Measurements from ENCODE around the gene KIAA0586.
"Not testable (repeated sequence)": the region's sequence is repeated elsewhere in the genome, so short reads cannot be mapped to it uniquely, and the experiment has no call there.

Gene KIAA0586

GRCh38 chr14:58427281-58428117 lies at the start of gene KIAA0586, which contains the start of gene TIMM9:
Gene KIAA0586 (plus strand): TSS chr14:58427719. CDS start chr14:58428265, 546 bp downstream.
Gene TIMM9 (minus strand): TSS chr14:58427531. CDS start chr14:58411945, 15,586 bp downstream.
- peak within 1 kb of the TSS; percentile 94 for H3K27ac Mint-ChIP-seq

GRCh38 chr14:58390830-58391229 lies 36.7 kb upstream of the KIAA0586 start:
- H3K27ac Mint-ChIP-seq, result no peak overlapping the region
- H3K36me3 Mint-ChIP-seq (ENCODE audit: low read depth), result peaks cover 20% of the 10 kb centered on the region
- no peak overlapping the region for H3K4me3 Mint-ChIP-seq
- intact Hi-C loops (cut with micrococcal nuclease), result no loop called here
- H3K27me3 Mint-ChIP-seq, result no peaks in the 10 kb centered on the region
- peaks cover 5% of the 10 kb centered on the region for H3K4me1 Mint-ChIP-seq (ENCODE audit: low read depth)
- H3K9me3 Mint-ChIP-seq, result no peaks in the 10 kb centered on the region

More at GRCh38 chr14:58427281-58428117, at the start of gene KIAA0586, which contains the start of gene TIMM9:
- peaks cover 39% of the 10 kb centered on the region for H3K36me3 Mint-ChIP-seq (ENCODE audit: low read depth)
- H3K27me3 Mint-ChIP-seq, result no peaks in the 10 kb centered on the region
- H3K4me1 Mint-ChIP-seq (ENCODE audit: low read depth), result peaks cover 10% of the 10 kb centered on the region
- H3K9me3 Mint-ChIP-seq, result no peaks in the 10 kb centered on the region
- intact Hi-C loops (cut with micrococcal nuclease), result loop anchor here (1.0 to 10.0 kb wide), 5 partner anchors 31 to 1055 kb away; partner anchors contain the start of genes ARID4A, JKAMP, L3HYPDH and NAA30
- peak within 1 kb of the TSS; percentile 85 for H3K4me3 Mint-ChIP-seq

- Mint-ChIP-seq H3K4me3 (peak overlapping the region; percentile 76), H3K9me3 (no peaks in the 10 kb centered on the region), H3K27ac (peak overlapping the region; percentile 85), H3K36me3 (ENCODE audit: low read depth) (no peaks in the 10 kb centered on the region), H3K27me3 (no peaks in the 10 kb centered on the region), H3K4me1 (ENCODE audit: low read depth) (peaks cover 23% of the 10 kb centered on the region)
- intact Hi-C loops (cut with micrococcal nuclease), result no loop called here
Measured at GRCh38 chr14:58395562-58395811, 32.0 kb upstream of the KIAA0586 start.

- Mint-ChIP-seq H3K9me3 (no peaks in the 10 kb centered on the region), H3K36me3 (ENCODE audit: low read depth) (no peaks in the 10 kb centered on the region), H3K4me1 (ENCODE audit: low read depth) (peaks cover 23% of the 10 kb centered on the region), H3K27me3 (no peaks in the 10 kb centered on the region), H3K4me3 (peak within 1 kb of the TSS; percentile 76), H3K27ac (peak within 1 kb of the TSS; percentile 85)
- intact Hi-C loops (cut with micrococcal nuclease), result loop anchor here (1.0 kb wide), 1 partner anchor 31 kb away; the partner anchor contains the start of genes KIAA0586 and TIMM9
Measured at GRCh38 chr14:58395812-58396788, 31.4 kb upstream of the KIAA0586 start, which contains the start of gene TOMM20L. Gene TOMM20L (plus strand): TSS chr14:58395930. CDS start chr14:58395958, 28 bp downstream.

- no peak overlapping the region for H3K27ac Mint-ChIP-seq
- H3K9me3 Mint-ChIP-seq, result no peaks in the 10 kb centered on the region
- no peaks in the 10 kb centered on the region for H3K27me3 Mint-ChIP-seq
- no peaks in the 10 kb centered on the region for H3K36me3 Mint-ChIP-seq (ENCODE audit: low read depth)
- peaks cover 23% of the 10 kb centered on the region for H3K4me1 Mint-ChIP-seq (ENCODE audit: low read depth)
- intact Hi-C loops (cut with micrococcal nuclease), result no loop called here
- H3K4me3 Mint-ChIP-seq, result no peak overlapping the region
Measured at GRCh38 chr14:58397156-58397555, 30.4 kb upstream of the KIAA0586 start.

GRCh38 chr14:58398495-58398894 lies 29.0 kb upstream of the KIAA0586 start:
- no peaks in the 10 kb centered on the region for H3K9me3 Mint-ChIP-seq
- peaks cover 23% of the 10 kb centered on the region for H3K4me1 Mint-ChIP-seq (ENCODE audit: low read depth)
- no peak overlapping the region for H3K27ac Mint-ChIP-seq
- H3K36me3 Mint-ChIP-seq (ENCODE audit: low read depth), result no peaks in the 10 kb centered on the region
- intact Hi-C loops (cut with micrococcal nuclease), result no loop called here
- H3K27me3 Mint-ChIP-seq, result no peaks in the 10 kb centered on the region
- H3K4me3 Mint-ChIP-seq, result no peak overlapping the region

- H3K27ac Mint-ChIP-seq, result no peak overlapping the region
- H3K4me1 Mint-ChIP-seq (ENCODE audit: low read depth), result peaks cover 23% of the 10 kb centered on the region
- no peaks in the 10 kb centered on the region for H3K36me3 Mint-ChIP-seq (ENCODE audit: low read depth)
- intact Hi-C loops (cut with micrococcal nuclease), result no loop called here
- H3K27me3 Mint-ChIP-seq, result no peaks in the 10 kb centered on the region
- no peak overlapping the region for H3K4me3 Mint-ChIP-seq
- no peaks in the 10 kb centered on the region for H3K9me3 Mint-ChIP-seq
Measured at GRCh38 chr14:58398895-58399294, 28.6 kb upstream of the KIAA0586 start.

GRCh38 chr14:58401587-58401986 lies 25.9 kb upstream of the KIAA0586 start:
- Mint-ChIP-seq H3K27me3 (no peaks in the 10 kb centered on the region), H3K9me3 (no peaks in the 10 kb centered on the region), H3K4me3 (no peak overlapping the region), H3K4me1 (ENCODE audit: low read depth) (peaks cover 12% of the 10 kb centered on the region), H3K27ac (no peak overlapping the region), H3K36me3 (ENCODE audit: low read depth) (no peaks in the 10 kb centered on the region)
- intact Hi-C loops (cut with micrococcal nuclease), result no loop called here

GRCh38 chr14:58408681-58409215 lies 18.8 kb upstream of the KIAA0586 start:
- no peak overlapping the region for H3K4me3 Mint-ChIP-seq
- no peaks in the 10 kb centered on the region for H3K27me3 Mint-ChIP-seq
- H3K9me3 Mint-ChIP-seq, result no peaks in the 10 kb centered on the region
- H3K27ac Mint-ChIP-seq, result no peak overlapping the region
- intact Hi-C loops (cut with micrococcal nuclease), result no loop called here
- no peaks in the 10 kb centered on the region for H3K4me1 Mint-ChIP-seq (ENCODE audit: low read depth)
- peaks cover 48% of the 10 kb centered on the region for H3K36me3 Mint-ChIP-seq (ENCODE audit: low read depth)

GRCh38 chr14:58414845-58415244 lies 12.7 kb upstream of the KIAA0586 start:
- Mint-ChIP-seq H3K4me1 (ENCODE audit: low read depth) (peaks cover 14% of the 10 kb centered on the region), H3K27ac (no peak overlapping the region), H3K4me3 (no peak overlapping the region), H3K9me3 (peaks cover 15% of the 10 kb centered on the region), H3K27me3 (no peaks in the 10 kb centered on the region), H3K36me3 (ENCODE audit: low read depth) (peaks cover 86% of the 10 kb centered on the region)
- intact Hi-C loops (cut with micrococcal nuclease), result no loop called here

- Mint-ChIP-seq H3K9me3 (peaks cover 15% of the 10 kb centered on the region), H3K4me1 (ENCODE audit: low read depth) (peaks cover 14% of the 10 kb centered on the region), H3K27ac (peak overlapping the region; percentile 16), H3K27me3 (no peaks in the 10 kb centered on the region), H3K4me3 (no peak overlapping the region), H3K36me3 (ENCODE audit: low read depth) (peaks cover 86% of the 10 kb centered on the region)
- intact Hi-C loops (cut with micrococcal nuclease), result no loop called here
Measured at GRCh38 chr14:58415636-58416547, 11.6 kb upstream of the KIAA0586 start.

- H3K4me3 Mint-ChIP-seq; H3K27me3 Mint-ChIP-seq; intact Hi-C loops (cut with micrococcal nuclease); H3K27ac Mint-ChIP-seq: not testable (repeated sequence)
- Mint-ChIP-seq H3K9me3 (peaks cover 15% of the 10 kb centered on the region), H3K4me1 (ENCODE audit: low read depth) (peaks cover 14% of the 10 kb centered on the region), H3K36me3 (ENCODE audit: low read depth) (peaks cover 86% of the 10 kb centered on the region)
Measured at GRCh38 chr14:58416934-58417333, 10.6 kb upstream of the KIAA0586 start.

Measured in dendritic cell treated with granulocyte-macrophage colony-stimulating factor and Interleukin-4, amounts not matched to agents 40 ng/mL and 50 ng/mL, for 4 days (primary cell).